ENCODE results near the gene ARL10. TPM values are rescaled to one million over a fixed set of nuclear protein-coding genes. Genes with fewer than 3 reads are reported as not detected.

The ARL10 gene
- total RNA-seq, 1 experiment from 2014 or later, result 0.05 TPM

DNA sequence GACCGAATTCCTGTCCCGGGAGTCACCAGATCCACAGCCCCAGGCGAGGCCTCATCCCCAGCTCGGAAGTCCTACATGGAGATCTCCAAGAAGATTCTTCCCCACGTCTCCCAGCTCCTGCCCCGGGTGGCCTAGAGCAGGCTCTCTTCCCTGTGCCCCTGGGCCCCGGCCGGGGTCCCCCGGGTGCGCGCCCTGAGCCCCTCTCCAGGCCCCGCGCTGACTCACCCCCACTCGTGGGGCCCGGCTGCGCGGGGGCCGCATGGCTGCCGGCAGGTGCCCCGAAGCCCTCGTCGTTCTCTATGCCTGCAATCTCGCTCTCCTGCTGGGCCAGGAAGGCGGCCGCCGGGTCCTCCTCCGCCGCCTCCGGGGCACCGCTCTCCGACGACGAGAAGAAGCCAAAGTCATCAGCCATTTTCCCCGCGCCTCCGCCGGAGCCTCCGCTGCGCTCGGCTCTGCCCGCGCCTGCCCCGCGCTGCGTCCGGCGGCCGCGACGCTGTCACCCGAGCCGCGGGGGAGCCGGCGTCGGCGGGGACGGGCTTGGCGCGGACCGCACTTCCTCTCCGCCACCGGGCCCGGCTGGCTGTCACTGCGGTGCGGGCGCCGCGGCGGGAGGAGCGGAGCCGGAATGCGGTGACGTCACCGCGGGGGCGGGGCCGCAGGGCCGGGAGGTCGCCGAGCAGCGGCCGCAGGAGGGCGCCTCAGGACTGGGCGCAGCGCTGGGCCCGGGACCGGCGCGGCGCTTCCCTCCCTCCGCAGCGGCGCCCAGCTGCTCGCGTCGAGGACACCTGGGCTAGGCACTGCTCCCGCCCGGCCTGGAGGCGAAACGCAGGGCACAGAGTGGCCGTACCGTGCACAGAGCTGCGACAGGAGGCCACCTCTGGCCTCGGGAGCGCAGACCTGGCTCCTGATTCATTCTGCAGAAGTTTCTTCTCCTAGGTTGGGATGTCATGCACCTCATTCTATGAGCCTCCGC is 51.0 kb downstream of the ARL10 start, which contains the start of gene CLTB:
Gene CLTB (minus strand): TSS at position 588 of the 973 bp plus-strand sequence. CDS start 176 bp downstream, at position 412.
- Histone ChIP-seq H3K36me3 (ENCODE audit: control insufficient read depth in 1 of 2, insufficient read depth in 2 of 2, low read length in 2 of 2) (no peaks in the 10 kb centered on the region), H3K4me1 (ENCODE audit: control insufficient read depth in 1 of 2, insufficient read depth in 2 of 2, low read length in 2 of 2) (peaks cover 15 to 36% of the 10 kb centered on the region in 2 experiments), H3K79me2 (ENCODE audit: insufficient read depth, low read length) (peaks cover 22% of the 10 kb centered on the region), H3K9me2 (ENCODE audit: insufficient read depth) (no peaks in the 10 kb centered on the region), H2AFZ (ENCODE audit: low read depth, low read length, poor library complexity, severe bottlenecking) (peak within 1 kb of the TSS; percentile 86), H3K9ac (ENCODE audit: low read length) (peak within 1 kb of the TSS; percentile 84), H3K9me3 (ENCODE audit: control insufficient read depth in 1 of 2, insufficient read depth in 1 of 2, low read depth in 1 of 2, low read length in 2 of 2) (peaks cover 0 to 3% of the 10 kb centered on the region in 2 experiments; a peak in 1 of 4 replicates), H3K27me3 (ENCODE audit: insufficient read depth, low read length) (no peaks in the 10 kb centered on the region), H4K20me1 (ENCODE audit: insufficient read depth) (no peaks in the 10 kb centered on the region), H3K4me3 (replicated peaks in 1 of 2; ENCODE audit: low read depth in 1 of 2, low read length in 2 of 2) (peak within 1 kb of the TSS; percentile 71 to 75), H3K27ac (ENCODE audit: low read depth, low read length) (peak within 1 kb of the TSS; percentile 75), H3K4me2 (ENCODE audit: low read length) (peak within 1 kb of the TSS; percentile 92)
- ATAC-seq (peak; percentile 98), DNase-seq (ENCODE audit: low read depth, low spot score) (peak; percentile 77)
- ChIA-PET CTCF (interaction anchor here (0.6 to 1.9 kb wide), 8 partner anchors 32 to 686 kb away, joined by 3 to 7 read pairs (median 5); partner anchors contain the start of genes FAF2 and RNF44), RAD21 (ENCODE audit: low non-redundant PET in 1 of 2, low total read pairs in 2 of 2, uncharacterized antibody in 2 of 2, unreplicated experiment in 2 of 2) (interaction anchor here (0.6 to 1.3 kb wide), 6 partner anchors 45 to 244 kb away, joined by 3 to 5 read pairs (median 4); partner anchors contain the start of gene RNF44 (in 1 of the 2)), POLR2A (interaction anchor here (0.6 to 0.8 kb wide), 2 partner anchors 28 to 122 kb away, joined by 3 read pairs; partner anchors contain the start of genes HIGD2A and NOP16)
- no TSS peak for BruUV-seq (replicated peaks)
- TF ChIP-seq JUND (IDR thresholded peaks at IDR 0.05) (0 out of 2 replicates have a peak, but pooled peaks have one; percentile 4), YY1 (IDR thresholded peaks at IDR 0.05; ENCODE audit: extremely low read depth, insufficient replicate concordance, low read depth, low read length) (peak; percentile 37), RAD21 (IDR thresholded peaks at IDR 0.05; ENCODE audit: low read depth) (peak; percentile 86), SIN3A (IDR thresholded peaks at IDR 0.05; ENCODE audit: low read depth) (peak; percentile 16; the same call in 1 of the 2 replicates), EGR1 (IDR thresholded peaks at IDR 0.05; ENCODE audit: low read depth) (no peak), ELF1 (IDR thresholded peaks at IDR 0.05; ENCODE audit: borderline replicate concordance, low read depth) (no peak), ZFX (IDR thresholded peaks at IDR 0.05) (peak; percentile 58), CBX3 (IDR thresholded peaks at IDR 0.05; ENCODE audit: low read depth) (peak; percentile 75), POLR2AphosphoS5 (IDR thresholded peaks at IDR 0.05; ENCODE audit: low read depth, low read length) (peak; percentile 74; the same call in 1 of the 2 replicates), SP1 (IDR thresholded peaks at IDR 0.05; ENCODE audit: low read depth) (no peak)
- TF ChIP-seq, protein P1, sequence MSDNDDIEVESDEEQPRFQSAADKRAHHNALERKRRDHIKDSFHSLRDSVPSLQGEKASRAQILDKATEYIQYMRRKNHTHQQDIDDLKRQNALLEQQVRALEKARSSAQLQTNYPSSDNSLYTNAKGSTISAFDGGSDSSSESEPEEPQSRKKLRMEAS (IDR thresholded peaks at IDR 0.05), result peak; percentile 92
- TF ChIP-seq, protein P2, sequence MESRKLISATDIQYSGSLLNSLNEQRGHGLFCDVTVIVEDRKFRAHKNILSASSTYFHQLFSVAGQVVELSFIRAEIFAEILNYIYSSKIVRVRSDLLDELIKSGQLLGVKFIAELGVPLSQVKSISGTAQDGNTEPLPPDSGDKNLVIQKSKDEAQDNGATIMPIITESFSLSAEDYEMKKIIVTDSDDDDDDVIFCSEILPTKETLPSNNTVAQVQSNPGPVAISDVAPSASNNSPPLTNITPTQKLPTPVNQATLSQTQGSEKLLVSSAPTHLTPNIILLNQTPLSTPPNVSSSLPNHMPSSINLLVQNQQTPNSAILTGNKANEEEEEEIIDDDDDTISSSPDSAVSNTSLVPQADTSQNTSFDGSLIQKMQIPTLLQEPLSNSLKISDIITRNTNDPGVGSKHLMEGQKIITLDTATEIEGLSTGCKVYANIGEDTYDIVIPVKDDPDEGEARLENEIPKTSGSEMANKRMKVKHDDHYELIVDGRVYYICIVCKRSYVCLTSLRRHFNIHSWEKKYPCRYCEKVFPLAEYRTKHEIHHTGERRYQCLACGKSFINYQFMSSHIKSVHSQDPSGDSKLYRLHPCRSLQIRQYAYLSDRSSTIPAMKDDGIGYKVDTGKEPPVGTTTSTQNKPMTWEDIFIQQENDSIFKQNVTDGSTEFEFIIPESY (IDR thresholded peaks at IDR 0.05; ENCODE audit: extremely low read depth, insufficient replicate concordance, low read length), result peak; percentile 61
- TF ChIP-seq, protein P3, sequence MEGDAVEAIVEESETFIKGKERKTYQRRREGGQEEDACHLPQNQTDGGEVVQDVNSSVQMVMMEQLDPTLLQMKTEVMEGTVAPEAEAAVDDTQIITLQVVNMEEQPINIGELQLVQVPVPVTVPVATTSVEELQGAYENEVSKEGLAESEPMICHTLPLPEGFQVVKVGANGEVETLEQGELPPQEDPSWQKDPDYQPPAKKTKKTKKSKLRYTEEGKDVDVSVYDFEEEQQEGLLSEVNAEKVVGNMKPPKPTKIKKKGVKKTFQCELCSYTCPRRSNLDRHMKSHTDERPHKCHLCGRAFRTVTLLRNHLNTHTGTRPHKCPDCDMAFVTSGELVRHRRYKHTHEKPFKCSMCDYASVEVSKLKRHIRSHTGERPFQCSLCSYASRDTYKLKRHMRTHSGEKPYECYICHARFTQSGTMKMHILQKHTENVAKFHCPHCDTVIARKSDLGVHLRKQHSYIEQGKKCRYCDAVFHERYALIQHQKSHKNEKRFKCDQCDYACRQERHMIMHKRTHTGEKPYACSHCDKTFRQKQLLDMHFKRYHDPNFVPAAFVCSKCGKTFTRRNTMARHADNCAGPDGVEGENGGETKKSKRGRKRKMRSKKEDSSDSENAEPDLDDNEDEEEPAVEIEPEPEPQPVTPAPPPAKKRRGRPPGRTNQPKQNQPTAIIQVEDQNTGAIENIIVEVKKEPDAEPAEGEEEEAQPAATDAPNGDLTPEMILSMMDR (IDR thresholded peaks at IDR 0.05 in 2 of 3, conservative IDR thresholded peaks at IDR 0.05 in 1 of 3; ENCODE audit: borderline replicate concordance in 1 of 3, insufficient read depth in 1 of 3, low read depth in 2 of 3, low read length in 2 of 3), result peak; percentile 32 to 81 (median 48); a peak in 5 of 6 replicates
- TF ChIP-seq, protein P4, sequence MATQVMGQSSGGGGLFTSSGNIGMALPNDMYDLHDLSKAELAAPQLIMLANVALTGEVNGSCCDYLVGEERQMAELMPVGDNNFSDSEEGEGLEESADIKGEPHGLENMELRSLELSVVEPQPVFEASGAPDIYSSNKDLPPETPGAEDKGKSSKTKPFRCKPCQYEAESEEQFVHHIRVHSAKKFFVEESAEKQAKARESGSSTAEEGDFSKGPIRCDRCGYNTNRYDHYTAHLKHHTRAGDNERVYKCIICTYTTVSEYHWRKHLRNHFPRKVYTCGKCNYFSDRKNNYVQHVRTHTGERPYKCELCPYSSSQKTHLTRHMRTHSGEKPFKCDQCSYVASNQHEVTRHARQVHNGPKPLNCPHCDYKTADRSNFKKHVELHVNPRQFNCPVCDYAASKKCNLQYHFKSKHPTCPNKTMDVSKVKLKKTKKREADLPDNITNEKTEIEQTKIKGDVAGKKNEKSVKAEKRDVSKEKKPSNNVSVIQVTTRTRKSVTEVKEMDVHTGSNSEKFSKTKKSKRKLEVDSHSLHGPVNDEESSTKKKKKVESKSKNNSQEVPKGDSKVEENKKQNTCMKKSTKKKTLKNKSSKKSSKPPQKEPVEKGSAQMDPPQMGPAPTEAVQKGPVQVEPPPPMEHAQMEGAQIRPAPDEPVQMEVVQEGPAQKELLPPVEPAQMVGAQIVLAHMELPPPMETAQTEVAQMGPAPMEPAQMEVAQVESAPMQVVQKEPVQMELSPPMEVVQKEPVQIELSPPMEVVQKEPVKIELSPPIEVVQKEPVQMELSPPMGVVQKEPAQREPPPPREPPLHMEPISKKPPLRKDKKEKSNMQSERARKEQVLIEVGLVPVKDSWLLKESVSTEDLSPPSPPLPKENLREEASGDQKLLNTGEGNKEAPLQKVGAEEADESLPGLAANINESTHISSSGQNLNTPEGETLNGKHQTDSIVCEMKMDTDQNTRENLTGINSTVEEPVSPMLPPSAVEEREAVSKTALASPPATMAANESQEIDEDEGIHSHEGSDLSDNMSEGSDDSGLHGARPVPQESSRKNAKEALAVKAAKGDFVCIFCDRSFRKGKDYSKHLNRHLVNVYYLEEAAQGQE (IDR thresholded peaks at IDR 0.05; ENCODE audit: low read depth), result no peak
- intact Hi-C loops (cut with micrococcal nuclease), result loop anchor here (1.0 to 5.0 kb wide), 5 partner anchors 32 to 203 kb away; partner anchors contain the start of genes FAF2 and RNF44
